Activated naive CD4-positive, alpha-beta T cell treated with anti-CD3 and anti-CD28 coated beads, Interleukin-2, amount 50 U/mL, for 72 hours (primary cell): ENCODE data around the gene SAP130. TPM values are rescaled to one million over a fixed set of nuclear protein-coding genes. Genes with fewer than 3 reads are reported as not detected.

Source experiments
- ATAC-seq, 2 donors: fragments of 150-1000 bp; cut with Tn5 transposase; 2 replicates each; pipeline ENCODE4 v1.10.0; 2021; ENCODE audit warnings: mild to moderate bottlenecking in 2 of 2, moderate library complexity in 2 of 2
- DNase-seq, 2 donors: peaks; one replicate each; pipeline ENCODE4 v3.0.0; 2021 to 2022; ENCODE audit warnings: low spot score in 2 of 2
- H3K27ac Mint-ChIP-seq, 2 donors: one replicate each; pipeline ENCODE4 v1.8.0; 2022; ENCODE audit warnings: mild to moderate bottlenecking in 2 of 2, mixed read lengths in 2 of 2
- H3K36me3 Mint-ChIP-seq, 2 donors: one replicate each; pipeline ENCODE4 v1.8.0; 2022; ENCODE audit warnings: mixed read lengths in 2 of 2
- H3K9me3 Mint-ChIP-seq, 2 donors: one replicate each; pipeline ENCODE4 v1.8.0; 2022; ENCODE audit warnings: mixed read lengths in 2 of 2
- total RNA-seq, 2 donors: library from RNA; stranded (reverse); gene quantifications; one replicate each; pipeline ENCODE4 v1.2.3, GENCODE V29; 2022

The SAP130 gene
- total RNA-seq, 2 donors from 2014 or later = 28.0 to 43.6 TPM

- no peak overlapping the region for H3K27ac Mint-ChIP-seq
- ATAC-seq (no peak), DNase-seq (no peak)
- peaks cover 0 to 14% of the 10 kb centered on the region in 2 donors for H3K36me3 Mint-ChIP-seq
- no peaks in the 10 kb centered on the region for H3K9me3 Mint-ChIP-seq
These were observed 41.2 kb downstream of the SAP130 start for GRCh38 chr2:127986548-127987079.

- DNase-seq (no peak), ATAC-seq (no peak)
- H3K27ac Mint-ChIP-seq = peak overlapping the region; percentile 45 to 64
- H3K9me3 Mint-ChIP-seq = no peaks in the 10 kb centered on the region
- peaks cover 0 to 14% of the 10 kb centered on the region in 2 donors for H3K36me3 Mint-ChIP-seq
These were observed 42.1 kb downstream of the SAP130 start for GRCh38 chr2:127985735-127986134.

- ATAC-seq (peak in 1 of 2 donors; percentile 69), DNase-seq (no peak)
- Mint-ChIP-seq H3K36me3 (peaks cover 0 to 14% of the 10 kb centered on the region in 2 donors), H3K27ac (peak overlapping the region; percentile 45 to 64), H3K9me3 (no peaks in the 10 kb centered on the region)
These were observed 42.7 kb downstream of the SAP130 start for GRCh38 chr2:127985026-127985734.

GRCh38 chr2:127984551-127984950 is 43.3 kb downstream of the SAP130 start:
- DNase-seq (no peak), ATAC-seq (no peak)
- peak overlapping the region; percentile 5 to 19 for H3K27ac Mint-ChIP-seq
- no peaks in the 10 kb centered on the region for H3K9me3 Mint-ChIP-seq
- peaks cover 0 to 14% of the 10 kb centered on the region in 2 donors for H3K36me3 Mint-ChIP-seq

GRCh38 chr2:127969446-127969845 is 58.4 kb downstream of the SAP130 start:
- no peak for ATAC-seq
- Mint-ChIP-seq H3K36me3 (peaks cover 16 to 17% of the 10 kb centered on the region in 2 donors), H3K9me3 (no peaks in the 10 kb centered on the region), H3K27ac (peak overlapping the region in 1 of 2 donors; percentile 18)
- DNase-seq = no peak

GRCh38 chr2:127968610-127969339 is 59.1 kb downstream of the SAP130 start:
- DNase-seq (no peak), ATAC-seq (no peak)
- peaks cover 0 to 2% of the 10 kb centered on the region in 2 donors for H3K9me3 Mint-ChIP-seq
- H3K27ac Mint-ChIP-seq = peak overlapping the region in 1 of 2 donors; percentile 47
- peaks cover 13 to 14% of the 10 kb centered on the region in 2 donors for H3K36me3 Mint-ChIP-seq

GRCh38 chr2:127961729-127962128 is 66.1 kb downstream of the SAP130 start:
- Mint-ChIP-seq H3K36me3 (peaks cover 10 to 23% of the 10 kb centered on the region in 2 donors), H3K9me3 (peaks cover 0 to 5% of the 10 kb centered on the region in 2 donors), H3K27ac (no peak overlapping the region)
- DNase-seq = no peak
- no peak for ATAC-seq

GRCh38 chr2:127957240-127957639 is 70.6 kb downstream of the SAP130 start:
- no peaks in the 10 kb centered on the region for H3K9me3 Mint-ChIP-seq
- ATAC-seq = no peak
- H3K36me3 Mint-ChIP-seq = peaks cover 5 to 9% of the 10 kb centered on the region in 2 donors
- H3K27ac Mint-ChIP-seq = no peak overlapping the region
- DNase-seq = no peak

- DNase-seq (no peak), ATAC-seq (no peak)
- H3K9me3 Mint-ChIP-seq = no peaks in the 10 kb centered on the region
- H3K27ac Mint-ChIP-seq = no peak overlapping the region
- H3K36me3 Mint-ChIP-seq = peaks cover 0 to 10% of the 10 kb centered on the region in 2 donors
These were observed 73.0 kb downstream of the SAP130 start for GRCh38 chr2:127954857-127955256.

- Mint-ChIP-seq H3K27ac (no peak overlapping the region), H3K9me3 (no peaks in the 10 kb centered on the region), H3K36me3 (peaks cover 0 to 11% of the 10 kb centered on the region in 2 donors)
- ATAC-seq = no peak
- DNase-seq = no peak
These were observed 74.0 kb downstream of the SAP130 start for GRCh38 chr2:127953849-127954248.

- H3K36me3 Mint-ChIP-seq = peaks cover 0 to 11% of the 10 kb centered on the region in 2 donors
- no peak overlapping the region for H3K27ac Mint-ChIP-seq
- DNase-seq (no peak), ATAC-seq (no peak)
- H3K9me3 Mint-ChIP-seq = no peaks in the 10 kb centered on the region
These were observed 74.6 kb downstream of the SAP130 start for GRCh38 chr2:127953128-127953718.

GRCh38 chr2:127951026-127951425 is 76.8 kb downstream of the SAP130 start:
- H3K36me3 Mint-ChIP-seq = peaks cover 0 to 11% of the 10 kb centered on the region in 2 donors
- no peak overlapping the region for H3K27ac Mint-ChIP-seq
- ATAC-seq = no peak
- DNase-seq = no peak
- H3K9me3 Mint-ChIP-seq = no peaks in the 10 kb centered on the region

- ATAC-seq (no peak), DNase-seq (no peak)
- Mint-ChIP-seq H3K27ac (peak overlapping the region; percentile 16 to 49), H3K9me3 (no peaks in the 10 kb centered on the region), H3K36me3 (peaks cover 0 to 11% of the 10 kb centered on the region in 2 donors)
These were observed 77.6 kb downstream of the SAP130 start for GRCh38 chr2:127950264-127950663.

- H3K27ac Mint-ChIP-seq = peak overlapping the region in 1 of 2 donors; percentile 67
- DNase-seq (no peak), ATAC-seq (no peak)
- H3K36me3 Mint-ChIP-seq = peaks cover 5 to 12% of the 10 kb centered on the region in 2 donors
- no peaks in the 10 kb centered on the region for H3K9me3 Mint-ChIP-seq
These were observed 82.6 kb downstream of the SAP130 start for GRCh38 chr2:127945281-127945680.

GRCh38 chr2:127943186-127943585 is 84.7 kb downstream of the SAP130 start:
- no peak for ATAC-seq
- Mint-ChIP-seq H3K27ac (no peak overlapping the region), H3K36me3 (peaks cover 5 to 7% of the 10 kb centered on the region in 2 donors), H3K9me3 (no peaks in the 10 kb centered on the region)
- no peak for DNase-seq

- H3K9me3 Mint-ChIP-seq = no peaks in the 10 kb centered on the region
- ATAC-seq (no peak), DNase-seq (no peak)
- peak overlapping the region; percentile 2 to 20 for H3K27ac Mint-ChIP-seq
- peaks cover 5 to 7% of the 10 kb centered on the region in 2 donors for H3K36me3 Mint-ChIP-seq
These were observed 85.9 kb downstream of the SAP130 start for GRCh38 chr2:127942002-127942401.

- Mint-ChIP-seq H3K27ac (no peak overlapping the region), H3K36me3 (peaks cover 5 to 7% of the 10 kb centered on the region in 2 donors), H3K9me3 (no peaks in the 10 kb centered on the region)
- ATAC-seq (no peak), DNase-seq (no peak)
These were observed 86.4 kb downstream of the SAP130 start for GRCh38 chr2:127941461-127941860.
